Bladder microvascular endothelial cell (primary cell): ENCODE results near the gene SH3RF2. TPM values are rescaled to one million over a fixed set of nuclear protein-coding genes. Genes with fewer than 3 reads are reported as not detected.

Experiments used
- total RNA-seq: library from RNA; depleted of rRNA; stranded (reverse); fragments of >200 nt; gene quantifications from 2 replicates; pipeline ENCODE4 v1.2.3, GENCODE V29; 2014

The SH3RF2 gene
- total RNA-seq: 0.16 and 0.88 TPM in 2 replicates

GRCh38 chr5:145936401-145937131 lies at the start of gene SH3RF2:
SH3RF2 (plus strand) TSS chr5:145936578; CDS start chr5:145937929, 1,351 bp downstream.

GRCh38 chr5:146105477-146105876 lies 169.1 kb downstream of the SH3RF2 start, which contains the start of gene PLAC8L1:
PLAC8L1 (minus strand) TSS chr5:146105577; CDS start chr5:146104311, 1,266 bp downstream.

Other genes with a start within 250 kb of the SH3RF2 start
- gene PRELID2, start 101.2 kb upstream of the SH3RF2 start, total RNA-seq: 17.0 and 26.1 TPM in 2 replicates
- not detected in 2 replicates for gene GRXCR2, start 63.6 kb upstream of the SH3RF2 start, total RNA-seq
- gene PLAC8L1, start 169.0 kb downstream of the SH3RF2 start, total RNA-seq: not detected in 2 replicates
- gene LARS1, start 246.1 kb downstream of the SH3RF2 start, total RNA-seq: 79.0 and 146 TPM in 2 replicates